Endothelial cell of umbilical vein (primary cell): ENCODE measurements around the gene PARD3B. TPM values are rescaled to one million over a fixed set of nuclear protein-coding genes. Genes with fewer than 3 reads are reported as not detected.

Source experiments
- BruUV-seq: library from RNA; stranded (reverse); fragments of 400-500 nt; replicated peaks from 2 replicates; lab custom pipeline; 2021; lab: Mats Ljungman, UMichigan
- CTCF ChIA-PET: fragments of 300-600, 350-600 bp; sonication (Branson Sonifier 250); formaldehyde crosslinking; loops from one replicate; lab custom pipeline; 2021; ENCODE audit warnings: antibody characterized with exemption, inconsistent platforms; lab: Charles Lee
- POLR2A ChIA-PET: fragments of 300-600, 350-600 bp; sonication (Branson Sonifier 250); formaldehyde crosslinking; loops from one replicate; lab custom pipeline; 2021; ENCODE audit warnings: antibody characterized with exemption, inconsistent platforms; lab: Charles Lee
- DNase-seq: peaks from one replicate; pipeline ENCODE4 v3.0.0-alpha.2; 2011; ENCODE audit warnings: low read depth, low spot score
- FAIRE-seq: peaks from 2 replicates; lab custom pipeline; 2011; peaks lifted over from hg19 to GRCh38; lab: Jason Lieb, UNC
- H2AFZ ChIP-seq: 2 replicates; pipeline ENCODE4 v1.6.0; 2012; ENCODE audit warnings: low read depth, low read length, control low read depth, inconsistent platforms
- H3K27ac ChIP-seq: 2 replicates; pipeline ENCODE4 v1.5.1; 2011; ENCODE audit warnings: low read depth, mild to moderate bottlenecking, control low read depth, low read length, moderate library complexity; ENCODE audit not compliant: insufficient read depth
- H3K27me3 ChIP-seq, 2 experiments: 2 replicates each; pipeline versions ENCODE4 v1.6.0 to v1.6.1; 2011; ENCODE audit warnings: low read length in 2 of 2, mixed read lengths in 1 of 2; ENCODE audit not compliant: control insufficient read depth in 2 of 2, insufficient read depth in 2 of 2
- H3K36me3 ChIP-seq, 2 experiments: 2 replicates in 1 of 2; 3 replicates in 1 of 2; pipeline ENCODE4 v1.5.1; 2011; ENCODE audit warnings: low read length in 2 of 2, mild to moderate bottlenecking in 1 of 2, moderate library complexity in 1 of 2; ENCODE audit not compliant: control insufficient read depth in 2 of 2, insufficient read depth in 2 of 2; ENCODE audit errors: extremely low read depth in 1 of 2
- H3K4me1 ChIP-seq: 3 replicates; pipeline ENCODE4 v1.5.1; 2011; ENCODE audit warnings: mild to moderate bottlenecking, low read length; ENCODE audit not compliant: control insufficient read depth, insufficient read depth; ENCODE audit errors: extremely low read depth
- H3K4me2 ChIP-seq: 2 replicates; pipeline ENCODE4 v1.6.1; 2011; ENCODE audit warnings: low read length, control low read depth, mixed read lengths; ENCODE audit not compliant: insufficient read depth
- H3K4me3 ChIP-seq, 3 experiments: fragments of 200-600 bp in 1 of 3; sonication (generic), shearing (Covaris generic) in 1 of 3; replicated peaks in 1 of 3; 2 replicates each; pipeline ENCODE4 v1.5.1; 2011 to 2016; ENCODE audit warnings: control low read depth in 3 of 3, low read length in 3 of 3, mild to moderate bottlenecking in 2 of 3, inconsistent platforms in 1 of 3, low read depth in 1 of 3, moderate library complexity in 1 of 3; ENCODE audit not compliant: insufficient read depth in 1 of 3
- H3K79me2 ChIP-seq: 2 replicates; pipeline ENCODE4 v1.6.0; 2012; ENCODE audit warnings: low read length, inconsistent platforms; ENCODE audit not compliant: control insufficient read depth, insufficient read depth
- H3K9ac ChIP-seq: replicated peaks from 2 replicates; pipeline ENCODE3; 2011; ENCODE audit warnings: low read length, control low read depth; ENCODE audit not compliant: insufficient read depth; ENCODE audit errors: extremely low read depth
- H3K9me1 ChIP-seq: replicated peaks from 3 replicates; pipeline ENCODE4 v1.6.0; 2011; ENCODE audit warnings: mild to moderate bottlenecking, low read length; ENCODE audit not compliant: control insufficient read depth, insufficient read depth; ENCODE audit errors: extremely low read depth
- H3K9me3 ChIP-seq: replicated peaks from 2 replicates; pipeline ENCODE4 v1.5.1; 2012; ENCODE audit warnings: low read length, inconsistent platforms; ENCODE audit not compliant: control insufficient read depth, insufficient read depth
- H4K20me1 ChIP-seq: replicated peaks from 2 replicates; pipeline ENCODE3; 2011; ENCODE audit warnings: mild to moderate bottlenecking, low read length; ENCODE audit not compliant: control insufficient read depth, insufficient read depth; ENCODE audit errors: extremely low read depth
- CTCF ChIP-seq, 2 donors: IDR thresholded peaks; 1 replicate in 1 of 2; 2 replicates in 1 of 2; pipeline ENCODE4 v1.5.1; 2011; ENCODE audit warnings: low read length in 2 of 2, mild to moderate bottlenecking in 2 of 2, moderate library complexity in 2 of 2, control low read depth in 1 of 2, inconsistent platforms in 1 of 2, low read depth in 1 of 2; ENCODE audit not compliant: insufficient read depth in 1 of 2; ENCODE audit errors: extremely low read depth in 1 of 2
- EZH2 ChIP-seq: IDR thresholded peaks from 2 replicates; pipeline ENCODE4 v1.6.1; 2012; ENCODE audit warnings: borderline replicate concordance, low read depth, mild to moderate bottlenecking, moderate library complexity, low read length, inconsistent platforms; ENCODE audit not compliant: severe bottlenecking
- FOS ChIP-seq: IDR thresholded peaks from 2 replicates; pipeline ENCODE4 v1.6.1; 2011; ENCODE audit warnings: mild to moderate bottlenecking, low read length, moderate library complexity, borderline replicate concordance; ENCODE audit not compliant: insufficient read depth
- GATA2 ChIP-seq: IDR thresholded peaks from 2 replicates; pipeline ENCODE4 v1.7.0; 2011; ENCODE audit warnings: low read depth, mild to moderate bottlenecking, moderate library complexity, mixed read lengths, low read length; ENCODE audit not compliant: insufficient read length, insufficient read depth
- JUN ChIP-seq: IDR thresholded peaks from 2 replicates; pipeline ENCODE4 v1.6.1; 2011; ENCODE audit warnings: borderline replicate concordance, low read depth; ENCODE audit not compliant: insufficient read length, insufficient read depth
- MAX ChIP-seq: IDR thresholded peaks from 2 replicates; pipeline ENCODE4 v1.6.1; 2011; ENCODE audit not compliant: insufficient read depth, insufficient read length
- MYC ChIP-seq: IDR thresholded peaks from one replicate; pipeline ENCODE4 v1.6.1; 2011; ENCODE audit warnings: mild to moderate bottlenecking, low read depth, low read length
- POLR2A ChIP-seq: IDR thresholded peaks from 2 replicates; pipeline ENCODE4 v1.6.1; 2012; ENCODE audit warnings: low read depth, mild to moderate bottlenecking, control low read depth, low read length
- POLR2AphosphoS5 ChIP-seq: IDR thresholded peaks from 2 replicates; pipeline ENCODE4 v1.6.1; 2012; ENCODE audit warnings: low read depth, mild to moderate bottlenecking, control low read depth, low read length, moderate library complexity; ENCODE audit not compliant: insufficient read depth
- dilution Hi-C: fragments of 300-500 bp; cut with MboI; formaldehyde crosslinking; loops from one replicate; pipeline ENCODE4 v1.15.0; 2019; ENCODE audit warnings: low sequenced_read_pairs; ENCODE audit not compliant: extremely low pct_ligation_motif_present
- intact Hi-C: fragments of 100-400 bp; cut with micrococcal nuclease; formaldehyde crosslinking; loops from one replicate; pipeline ENCODE4 v1.10.0; 2022
- polyA plus RNA-seq, 4 experiments: library from polyadenylated mRNA; depleted of rRNA in 3 of 4; stranded (reverse) in 3 of 4; unstranded in 1 of 4; fragments of >200 nt; gene quantifications; 2 replicates each; pipeline versions ENCODE4 v1.2.1 to v1.2.3, GENCODE V29; 2011 to 2012; ENCODE audit warnings: missing spikeins in 1 of 4
- total RNA-seq: library from RNA; stranded (reverse); gene quantifications from 2 replicates; pipeline ENCODE4 v1.2.3, GENCODE V29; 2021

Gene PARD3B
- total and polyA plus RNA-seq, 2 donors (not counting 3 experiments of a cell fraction or from before 2014, with no cell fraction given) = 2.2 to 30.9 TPM

GRCh38 chr2:205556841-205557539 is 1011.7 kb downstream of the PARD3B start:
- ChIA-PET POLR2A (no interaction called here), CTCF (no interaction called here)
- H4K20me1 ChIP-seq = no peaks in the 10 kb centered on the region
- H3K4me2 ChIP-seq = no peak overlapping the region
- no peak overlapping the region for H3K9ac ChIP-seq
- DNase-seq (no peak), FAIRE-seq (no peak)
- no TSS peak for BruUV-seq
- no peaks in the 10 kb centered on the region for H3K27me3 ChIP-seq
- H3K27ac ChIP-seq = no peak overlapping the region
- H3K4me3 ChIP-seq = no peak overlapping the region
- H3K9me3 ChIP-seq = no peaks in the 10 kb centered on the region
- no peak overlapping the region for H2AFZ ChIP-seq
- dilution Hi-C loops (no loop called here), intact Hi-C loops (no loop called here)
- H3K79me2 ChIP-seq = no peaks in the 10 kb centered on the region
- no peak for TF ChIP-seq POLR2A
- TF ChIP-seq GATA2 = no peak
- no peak for TF ChIP-seq POLR2AphosphoS5
- no peak for TF ChIP-seq JUN
- TF ChIP-seq MYC = no peak
- TF ChIP-seq CTCF (IDR thresholded peaks at IDR 0.05; ENCODE audit: extremely low read depth in 1 of 2, insufficient read depth in 1 of 2, low read depth in 1 of 2, low read length in 2 of 2) = no peak
- TF ChIP-seq MAX = no peak
- TF ChIP-seq EZH2 = no peak
- TF ChIP-seq FOS = no peak
- H3K36me3 ChIP-seq = no peaks in the 10 kb centered on the region
- no peaks in the 10 kb centered on the region for H3K4me1 ChIP-seq
- H3K9me1 ChIP-seq = no peaks in the 10 kb centered on the region
